Endothelial cell of umbilical vein (primary cell): ENCODE data around the gene NELFE. TPM values are rescaled to one million over a fixed set of nuclear protein-coding genes. Genes with fewer than 3 reads are reported as not detected.
"Not testable (repeated sequence)": the region's sequence is repeated elsewhere in the genome, so short reads cannot be mapped to it uniquely, and the experiment has no call there.

Experiments used
- BruUV-seq: library from RNA; stranded (reverse); fragments of 400-500 nt; replicated peaks from 2 replicates; lab custom pipeline; 2021; lab: Mats Ljungman, UMichigan
- CTCF ChIA-PET: fragments of 300-600, 350-600 bp; sonication (Branson Sonifier 250); formaldehyde crosslinking; loops from one replicate; lab custom pipeline; 2021; ENCODE audit warnings: antibody characterized with exemption, inconsistent platforms; lab: Charles Lee
- POLR2A ChIA-PET: fragments of 300-600, 350-600 bp; sonication (Branson Sonifier 250); formaldehyde crosslinking; loops from one replicate; lab custom pipeline; 2021; ENCODE audit warnings: antibody characterized with exemption, inconsistent platforms; lab: Charles Lee
- DNase-seq: peaks from one replicate; pipeline ENCODE4 v3.0.0-alpha.2; 2011; ENCODE audit warnings: low read depth, low spot score
- FAIRE-seq: peaks from 2 replicates; lab custom pipeline; 2011; peaks lifted over from hg19 to GRCh38; lab: Jason Lieb, UNC
- H2AFZ ChIP-seq: 2 replicates; pipeline ENCODE4 v1.6.0; 2012; ENCODE audit warnings: low read depth, low read length, control low read depth, inconsistent platforms
- H3K27ac ChIP-seq: 2 replicates; pipeline ENCODE4 v1.5.1; 2011; ENCODE audit warnings: low read depth, mild to moderate bottlenecking, control low read depth, low read length, moderate library complexity; ENCODE audit not compliant: insufficient read depth
- H3K27me3 ChIP-seq, 2 experiments: 2 replicates each; pipeline versions ENCODE4 v1.6.0 to v1.6.1; 2011; ENCODE audit warnings: low read length in 2 of 2, mixed read lengths in 1 of 2; ENCODE audit not compliant: control insufficient read depth in 2 of 2, insufficient read depth in 2 of 2
- H3K36me3 ChIP-seq, 2 experiments: 2 replicates in 1 of 2; 3 replicates in 1 of 2; pipeline ENCODE4 v1.5.1; 2011; ENCODE audit warnings: low read length in 2 of 2, mild to moderate bottlenecking in 1 of 2, moderate library complexity in 1 of 2; ENCODE audit not compliant: control insufficient read depth in 2 of 2, insufficient read depth in 2 of 2; ENCODE audit errors: extremely low read depth in 1 of 2
- H3K4me1 ChIP-seq: 3 replicates; pipeline ENCODE4 v1.5.1; 2011; ENCODE audit warnings: mild to moderate bottlenecking, low read length; ENCODE audit not compliant: control insufficient read depth, insufficient read depth; ENCODE audit errors: extremely low read depth
- H3K4me2 ChIP-seq: 2 replicates; pipeline ENCODE4 v1.6.1; 2011; ENCODE audit warnings: low read length, control low read depth, mixed read lengths; ENCODE audit not compliant: insufficient read depth
- H3K4me3 ChIP-seq, 3 experiments: fragments of 200-600 bp in 1 of 3; sonication (generic), shearing (Covaris generic) in 1 of 3; replicated peaks in 1 of 3; 2 replicates each; pipeline ENCODE4 v1.5.1; 2011 to 2016; ENCODE audit warnings: control low read depth in 3 of 3, low read length in 3 of 3, mild to moderate bottlenecking in 2 of 3, inconsistent platforms in 1 of 3, low read depth in 1 of 3, moderate library complexity in 1 of 3; ENCODE audit not compliant: insufficient read depth in 1 of 3
- H3K79me2 ChIP-seq: 2 replicates; pipeline ENCODE4 v1.6.0; 2012; ENCODE audit warnings: low read length, inconsistent platforms; ENCODE audit not compliant: control insufficient read depth, insufficient read depth
- H3K9ac ChIP-seq: replicated peaks from 2 replicates; pipeline ENCODE3; 2011; ENCODE audit warnings: low read length, control low read depth; ENCODE audit not compliant: insufficient read depth; ENCODE audit errors: extremely low read depth
- H3K9me1 ChIP-seq: replicated peaks from 3 replicates; pipeline ENCODE4 v1.6.0; 2011; ENCODE audit warnings: mild to moderate bottlenecking, low read length; ENCODE audit not compliant: control insufficient read depth, insufficient read depth; ENCODE audit errors: extremely low read depth
- H3K9me3 ChIP-seq: replicated peaks from 2 replicates; pipeline ENCODE4 v1.5.1; 2012; ENCODE audit warnings: low read length, inconsistent platforms; ENCODE audit not compliant: control insufficient read depth, insufficient read depth
- H4K20me1 ChIP-seq: replicated peaks from 2 replicates; pipeline ENCODE3; 2011; ENCODE audit warnings: mild to moderate bottlenecking, low read length; ENCODE audit not compliant: control insufficient read depth, insufficient read depth; ENCODE audit errors: extremely low read depth
- dilution Hi-C: fragments of 300-500 bp; cut with MboI; formaldehyde crosslinking; loops from one replicate; pipeline ENCODE4 v1.15.0; 2019; ENCODE audit warnings: low sequenced_read_pairs; ENCODE audit not compliant: extremely low pct_ligation_motif_present
- intact Hi-C: fragments of 100-400 bp; cut with micrococcal nuclease; formaldehyde crosslinking; loops from one replicate; pipeline ENCODE4 v1.10.0; 2022
- polyA plus RNA-seq, 4 experiments: library from polyadenylated mRNA; depleted of rRNA in 3 of 4; stranded (reverse) in 3 of 4; unstranded in 1 of 4; fragments of >200 nt; gene quantifications; 2 replicates each; pipeline versions ENCODE4 v1.2.1 to v1.2.3, GENCODE V29; 2011 to 2012; ENCODE audit warnings: missing spikeins in 1 of 4
- total RNA-seq: library from RNA; stranded (reverse); gene quantifications from 2 replicates; pipeline ENCODE4 v1.2.3, GENCODE V29; 2021

NELFE gene
- total and polyA plus RNA-seq, 2 donors (not counting 3 experiments of a cell fraction or from before 2014, with no cell fraction given) = 55.8 to 68.5 TPM

GRCh38 chr6:31994421-31994820 lies 35.6 kb upstream of the NELFE start:
- dilution Hi-C loops, H3K36me3 ChIP-seq, DNase-seq, H3K79me2 ChIP-seq, H2AFZ ChIP-seq, H3K9me3 ChIP-seq, intact Hi-C loops, FAIRE-seq, H3K9me1 ChIP-seq, H3K27me3 ChIP-seq, POLR2A ChIA-PET, H3K27ac ChIP-seq, H3K4me1 ChIP-seq, H3K4me2 ChIP-seq, H4K20me1 ChIP-seq, BruUV-seq, H3K4me3 ChIP-seq, H3K9ac ChIP-seq, CTCF ChIA-PET: not testable (repeated sequence)

DNA sequence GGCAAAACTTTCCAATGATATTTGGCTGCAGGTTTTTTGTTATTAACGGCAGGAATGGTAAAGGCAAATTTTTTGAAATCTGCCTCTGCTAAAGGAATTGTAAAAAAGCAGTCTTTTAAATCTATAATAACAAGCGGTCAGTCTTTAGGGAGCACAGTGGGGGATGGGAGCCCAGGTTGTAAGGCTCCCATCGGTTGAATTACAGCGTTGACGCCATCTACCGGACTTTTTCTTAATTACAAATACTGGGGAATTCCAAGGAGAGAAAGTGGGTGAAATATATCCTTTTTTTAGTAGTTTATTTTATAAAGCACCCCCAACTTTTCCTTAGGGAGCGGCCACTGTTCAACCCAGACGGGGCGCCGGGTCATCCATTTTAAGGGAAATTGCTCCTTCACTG lies 30.6 kb upstream of the NELFE start:
- H3K9me1 ChIP-seq, FAIRE-seq, CTCF ChIA-PET: not testable (repeated sequence)

DNA sequence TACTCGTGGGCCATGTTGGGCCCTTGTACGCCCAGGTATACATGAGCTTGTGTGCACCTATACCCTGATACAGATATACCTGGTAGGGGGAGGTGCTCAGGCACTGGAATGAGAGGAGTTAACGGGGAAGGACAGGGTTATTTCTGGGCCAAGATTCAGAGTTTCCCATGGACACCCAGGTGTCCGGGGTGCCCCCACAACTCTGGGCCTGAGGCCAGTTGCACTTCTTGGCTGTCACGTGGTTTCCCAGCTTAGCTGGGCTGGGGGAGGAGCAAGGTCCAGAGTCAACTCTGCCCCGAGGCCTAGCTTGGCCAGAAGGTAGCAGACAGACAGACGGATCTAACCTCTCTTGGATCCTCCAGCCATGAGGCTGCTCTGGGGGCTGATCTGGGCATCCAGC lies 23.0 kb upstream of the NELFE start, which contains the start of gene C4A:
Gene C4A, plus strand, starts transcription at position 314 of the 400 bp plus-strand sequence. Its CDS starts 51 bp downstream, at position 365.
- CTCF ChIA-PET, H3K9ac ChIP-seq, H3K4me3 ChIP-seq, dilution Hi-C loops, H4K20me1 ChIP-seq, intact Hi-C loops, POLR2A ChIA-PET, H3K4me1 ChIP-seq, DNase-seq, BruUV-seq, H3K79me2 ChIP-seq, FAIRE-seq, H3K9me1 ChIP-seq, H3K4me2 ChIP-seq, H3K9me3 ChIP-seq, H3K27me3 ChIP-seq, H2AFZ ChIP-seq, H3K27ac ChIP-seq: not testable (repeated sequence)
- peaks cover 0 to 10% of the 10 kb centered on the region in 2 experiments for H3K36me3 ChIP-seq

More for the DNA sequence above, 30.6 kb upstream of the NELFE start:
- H3K4me3 ChIP-seq, H4K20me1 ChIP-seq, H2AFZ ChIP-seq, H3K4me1 ChIP-seq, H3K4me2 ChIP-seq, H3K9me3 ChIP-seq, H3K36me3 ChIP-seq, H3K9ac ChIP-seq, POLR2A ChIA-PET, intact Hi-C loops, H3K27me3 ChIP-seq, H3K27ac ChIP-seq, dilution Hi-C loops, BruUV-seq, H3K79me2 ChIP-seq, DNase-seq: not testable (repeated sequence)

- H3K4me1 ChIP-seq, POLR2A ChIA-PET, H3K9ac ChIP-seq, H3K4me2 ChIP-seq, H4K20me1 ChIP-seq, H3K4me3 ChIP-seq, intact Hi-C loops, H3K27ac ChIP-seq, H3K9me3 ChIP-seq, dilution Hi-C loops, H2AFZ ChIP-seq, H3K79me2 ChIP-seq, H3K9me1 ChIP-seq, BruUV-seq, H3K27me3 ChIP-seq, DNase-seq: not testable (repeated sequence)
- CTCF ChIA-PET = interaction anchor here (2.4 kb wide), 1 partner anchor 29 kb away, joined by 9 read pairs; no protein-coding TSS in a partner anchor
- FAIRE-seq = peak; percentile 47
- peaks cover 0 to 10% of the 10 kb centered on the region in 2 experiments for H3K36me3 ChIP-seq
Measured at GRCh38 chr6:31980998-31981397, 22.2 kb upstream of the NELFE start.
